OCI-LY7 (cell line): ENCODE measurements around the gene WDR7.

ENCODE experiments used
- CTCF ChIP-seq: fragments of 200-600 bp; sonication (generic); conservative IDR thresholded peaks from 2 replicates; pipeline ENCODE4 v1.5.1; 2014; ENCODE audit warnings: mild to moderate bottlenecking, antibody characterized with exemption, low read length, moderate library complexity, mixed read lengths
- EZH2phosphoT487 ChIP-seq: fragments of 200-600 bp; sonication (generic); IDR thresholded peaks from 2 replicates; pipeline ENCODE4 v1.6.1; 2018; ENCODE audit warnings: low read depth, borderline replicate concordance, mild to moderate bottlenecking, mixed run types, antibody characterized with exemption, low read length, moderate library complexity, mixed read lengths

GRCh38 chr18:56927786-56928185 is 276.6 kb downstream of the WDR7 start:
- TF ChIP-seq CTCF (no peak), EZH2phosphoT487 (no peak)
